Measurements from ENCODE around the gene TSPEAR. TPM values are rescaled to one million over a fixed set of nuclear protein-coding genes. Genes with fewer than 3 reads are reported as not detected.
A peak's percentile ranks its signal among the peaks of the same experiment; 100 is the strongest.

The TSPEAR gene
- total RNA-seq, 1 donor, result not detected

- DNase-seq (ENCODE audit: insufficient read length, low spot score, missing footprints), result peak; percentile 27
These were observed 218.6 kb downstream of the TSPEAR start for GRCh38 chr21:44492567-44493385.

GRCh38 chr21:44490816-44491215 is 220.6 kb downstream of the TSPEAR start:
- Histone ChIP-seq H3K27me3 (ENCODE audit: insufficient read depth, low read length) (peaks cover 2% of the 10 kb centered on the region), H4K20me1 (ENCODE audit: insufficient read depth, low read length) (no peaks in the 10 kb centered on the region), H3K36me3 (ENCODE audit: insufficient read depth, low read length) (no peaks in the 10 kb centered on the region), H3K4me1 (ENCODE audit: insufficient read depth, low read length) (no peaks in the 10 kb centered on the region), H3K4me2 (ENCODE audit: insufficient read depth, low read length) (no peak overlapping the region), H3K27ac (ENCODE audit: low read depth, low read length) (no peak overlapping the region), H3K9me3 (ENCODE audit: low read depth, low read length) (peaks cover 14% of the 10 kb centered on the region), H3K4me3 (ENCODE audit: insufficient read depth, low read length) (no peak overlapping the region), H3K79me2 (ENCODE audit: insufficient read depth, low read length) (no peaks in the 10 kb centered on the region), H2AFZ (ENCODE audit: low read length) (no peak overlapping the region)
- no peak for TF ChIP-seq CTCF (IDR thresholded peaks at IDR 0.05; ENCODE audit: extremely low read depth, low read depth, low read length)
- DNase-seq (ENCODE audit: insufficient read length, low spot score, missing footprints), result peak; percentile 50

More at GRCh38 chr21:44492567-44493385, 218.6 kb downstream of the TSPEAR start:
- Histone ChIP-seq H2AFZ (ENCODE audit: low read length) (no peak overlapping the region), H3K4me2 (ENCODE audit: insufficient read depth, low read length) (no peak overlapping the region), H3K27me3 (ENCODE audit: insufficient read depth, low read length) (peaks cover 12% of the 10 kb centered on the region), H3K27ac (ENCODE audit: low read depth, low read length) (no peak overlapping the region), H3K79me2 (ENCODE audit: insufficient read depth, low read length) (no peaks in the 10 kb centered on the region), H3K9me3 (ENCODE audit: low read depth, low read length) (peaks cover 14% of the 10 kb centered on the region), H3K36me3 (ENCODE audit: insufficient read depth, low read length) (no peaks in the 10 kb centered on the region), H4K20me1 (ENCODE audit: insufficient read depth, low read length) (no peaks in the 10 kb centered on the region), H3K4me3 (ENCODE audit: insufficient read depth, low read length) (no peak overlapping the region), H3K4me1 (ENCODE audit: insufficient read depth, low read length) (no peaks in the 10 kb centered on the region)
- TF ChIP-seq CTCF (IDR thresholded peaks at IDR 0.05; ENCODE audit: extremely low read depth, low read depth, low read length), result no peak

GRCh38 chr21:44490405-44490804 is 221.0 kb downstream of the TSPEAR start:
- H3K36me3 ChIP-seq (ENCODE audit: insufficient read depth, low read length), result no peaks in the 10 kb centered on the region
- no peak for DNase-seq (ENCODE audit: insufficient read length, low spot score, missing footprints)
- H3K4me3 ChIP-seq (ENCODE audit: insufficient read depth, low read length), result no peak overlapping the region
- H3K4me2 ChIP-seq (ENCODE audit: insufficient read depth, low read length), result no peak overlapping the region
- H3K4me1 ChIP-seq (ENCODE audit: insufficient read depth, low read length), result no peaks in the 10 kb centered on the region
- no peaks in the 10 kb centered on the region for H4K20me1 ChIP-seq (ENCODE audit: insufficient read depth, low read length)
- H3K79me2 ChIP-seq (ENCODE audit: insufficient read depth, low read length), result no peaks in the 10 kb centered on the region
- peaks cover 14% of the 10 kb centered on the region for H3K9me3 ChIP-seq (ENCODE audit: low read depth, low read length)
- H3K27me3 ChIP-seq (ENCODE audit: insufficient read depth, low read length), result no peaks in the 10 kb centered on the region
- H2AFZ ChIP-seq (ENCODE audit: low read length), result no peak overlapping the region
- no peak overlapping the region for H3K27ac ChIP-seq (ENCODE audit: low read depth, low read length)
- TF ChIP-seq CTCF (IDR thresholded peaks at IDR 0.05; ENCODE audit: extremely low read depth, low read depth, low read length), result no peak

GRCh38 chr21:44489962-44490361 is 221.4 kb downstream of the TSPEAR start:
- Histone ChIP-seq H3K4me1 (ENCODE audit: insufficient read depth, low read length) (no peaks in the 10 kb centered on the region), H4K20me1 (ENCODE audit: insufficient read depth, low read length) (no peaks in the 10 kb centered on the region), H3K27me3 (ENCODE audit: insufficient read depth, low read length) (no peaks in the 10 kb centered on the region), H3K4me3 (ENCODE audit: insufficient read depth, low read length) (no peak overlapping the region), H3K36me3 (ENCODE audit: insufficient read depth, low read length) (no peaks in the 10 kb centered on the region), H3K79me2 (ENCODE audit: insufficient read depth, low read length) (no peaks in the 10 kb centered on the region), H3K4me2 (ENCODE audit: insufficient read depth, low read length) (no peak overlapping the region), H3K9me3 (ENCODE audit: low read depth, low read length) (peaks cover 14% of the 10 kb centered on the region), H3K27ac (ENCODE audit: low read depth, low read length) (no peak overlapping the region), H2AFZ (ENCODE audit: low read length) (no peak overlapping the region)
- no peak for TF ChIP-seq CTCF (IDR thresholded peaks at IDR 0.05; ENCODE audit: extremely low read depth, low read depth, low read length)
- no peak for DNase-seq (ENCODE audit: insufficient read length, low spot score, missing footprints)

Measured in osteoblast (primary cell).